GM18861 (cell line): ENCODE data around the gene COL15A1.
A peak's percentile ranks its signal among the peaks of the same experiment; 100 is the strongest.

ENCODE experiments used
- ATAC-seq: cut with Tn5 transposase; IDR thresholded peaks from one replicate; pipeline ENCODE4 v1.9.1; 2021; ENCODE audit not compliant: unreplicated experiment

COL15A1 gene

GRCh38 chr9:99051851-99052250 lies 108.1 kb downstream of the COL15A1 start:
- no peak for ATAC-seq

GRCh38 chr9:99052815-99053715 lies 109.4 kb downstream of the COL15A1 start:
- no peak for ATAC-seq

- ATAC-seq: no peak
Observed at GRCh38 chr9:99054581-99054980, 110.9 kb downstream of the COL15A1 start.

- no peak for ATAC-seq
Observed at GRCh38 chr9:99055384-99055783, 111.7 kb downstream of the COL15A1 start.

- ATAC-seq: no peak
Observed at GRCh38 chr9:99056186-99056585, 112.5 kb downstream of the COL15A1 start.

- ATAC-seq: peak; percentile 31
Observed at GRCh38 chr9:99056886-99057664, 113.4 kb downstream of the COL15A1 start.

GRCh38 chr9:99057665-99058625 lies 114.2 kb downstream of the COL15A1 start:
- ATAC-seq: peak; percentile 61

- ATAC-seq: peak; percentile 71
Observed at GRCh38 chr9:99058964-99059921, 115.5 kb downstream of the COL15A1 start.

GRCh38 chr9:99060621-99061020 lies 116.9 kb downstream of the COL15A1 start:
- no peak for ATAC-seq

- no peak for ATAC-seq
Observed at GRCh38 chr9:99062549-99062948, 118.8 kb downstream of the COL15A1 start.

- ATAC-seq: no peak
Observed at GRCh38 chr9:99063522-99063921, 119.8 kb downstream of the COL15A1 start.

GRCh38 chr9:99066571-99066970 lies 122.9 kb downstream of the COL15A1 start:
- ATAC-seq: no peak

GRCh38 chr9:99069075-99069474 lies 125.4 kb downstream of the COL15A1 start:
- no peak for ATAC-seq

- no peak for ATAC-seq
Observed at GRCh38 chr9:99069546-99069945, 125.8 kb downstream of the COL15A1 start.

- no peak for ATAC-seq
Observed at GRCh38 chr9:99070681-99071080, 127.0 kb downstream of the COL15A1 start.

- ATAC-seq: no peak
Observed at GRCh38 chr9:99071313-99072039, 127.8 kb downstream of the COL15A1 start.

- no peak for ATAC-seq
Observed at GRCh38 chr9:99072040-99072394, 128.3 kb downstream of the COL15A1 start.

GRCh38 chr9:99073347-99073746 lies 129.6 kb downstream of the COL15A1 start:
- no peak for ATAC-seq
